Stimulated activated naive CD8-positive, alpha-beta T cell treated with anti-CD3 and anti-CD28 coated beads, Interleukin-15, Interleukin-2, amounts not matched to agents 100 U/mL and 50 U/mL, for 24 hours (primary cell): ENCODE data around the gene LRMDA.
A peak's percentile ranks its signal among the peaks of the same experiment; 100 is the strongest.

Source experiments
- ATAC-seq: fragments of 150-1000 bp; cut with Tn5 transposase; one replicate; pipeline ENCODE4 v1.10.0; 2021
- DNase-seq: peaks from one replicate; pipeline ENCODE4 v3.0.0; 2021

Gene LRMDA

GRCh38 chr10:75476985-75477384, 45.6 kb downstream of the LRMDA start:
- ATAC-seq (no peak), DNase-seq (no peak)

- no peak for ATAC-seq
Observed at GRCh38 chr10:75477680-75478079, 46.3 kb downstream of the LRMDA start.

GRCh38 chr10:75480374-75480773, 49.0 kb downstream of the LRMDA start:
- DNase-seq, result no peak
- no peak for ATAC-seq

More at GRCh38 chr10:75477680-75478079, 46.3 kb downstream of the LRMDA start:
- no peak for DNase-seq

GRCh38 chr10:75483188-75483587, 51.8 kb downstream of the LRMDA start:
- ATAC-seq, result no peak
- DNase-seq, result no peak

GRCh38 chr10:75484717-75485116, 53.3 kb downstream of the LRMDA start:
- ATAC-seq (no peak), DNase-seq (no peak)

GRCh38 chr10:75486591-75486990, 55.2 kb downstream of the LRMDA start:
- DNase-seq, result no peak
- no peak for ATAC-seq

- DNase-seq (no peak), ATAC-seq (peak; percentile 32)
Observed at GRCh38 chr10:75487087-75487754, 55.8 kb downstream of the LRMDA start.

- no peak for DNase-seq
- ATAC-seq, result no peak
Observed at GRCh38 chr10:75487755-75488125, 56.3 kb downstream of the LRMDA start.

- no peak for ATAC-seq
- DNase-seq, result no peak
Observed at GRCh38 chr10:75492173-75492925, 60.9 kb downstream of the LRMDA start.

- ATAC-seq (no peak), DNase-seq (no peak)
Observed at GRCh38 chr10:75493464-75493863, 62.0 kb downstream of the LRMDA start.

- ATAC-seq, result no peak
- no peak for DNase-seq
Observed at GRCh38 chr10:75495434-75496190, 64.2 kb downstream of the LRMDA start.

- ATAC-seq, result no peak
- DNase-seq, result no peak
Observed at GRCh38 chr10:75496191-75496567, 64.8 kb downstream of the LRMDA start.

GRCh38 chr10:75497997-75498883, 66.8 kb downstream of the LRMDA start:
- no peak for ATAC-seq
- no peak for DNase-seq

GRCh38 chr10:75498884-75499350, 67.5 kb downstream of the LRMDA start:
- DNase-seq, result no peak
- ATAC-seq, result no peak

GRCh38 chr10:75499556-75500160, 68.2 kb downstream of the LRMDA start:
- DNase-seq (no peak), ATAC-seq (no peak)

- DNase-seq, result no peak
- no peak for ATAC-seq
Observed at GRCh38 chr10:75502389-75502788, 71.0 kb downstream of the LRMDA start.

- no peak for DNase-seq
- no peak for ATAC-seq
Observed at GRCh38 chr10:75502838-75503237, 71.4 kb downstream of the LRMDA start.

- ATAC-seq (no peak), DNase-seq (no peak)
Observed at GRCh38 chr10:75505293-75505692, 73.9 kb downstream of the LRMDA start.

GRCh38 chr10:75505840-75506506, 74.5 kb downstream of the LRMDA start:
- DNase-seq (no peak), ATAC-seq (no peak)

GRCh38 chr10:75506930-75507329, 75.5 kb downstream of the LRMDA start:
- no peak for ATAC-seq
- no peak for DNase-seq

- DNase-seq (no peak), ATAC-seq (no peak)
Observed at GRCh38 chr10:75507469-75507868, 76.0 kb downstream of the LRMDA start.
